ENCODE results near the gene GPALPP1.

- TF ChIP-seq CTCF (IDR thresholded peaks at IDR 0.05) (no peak), POLR2AphosphoS5 (IDR thresholded peaks at IDR 0.05) (no peak)
Measured at GRCh38 chr13:44961997-44962396, 27.3 kb upstream of the GPALPP1 start.

Measured in breast epithelium (tissue), 3 donors.